Stomach smooth muscle (tissue), 2 donors: ENCODE measurements around the gene SMOC2.

Experiments used
- H3K27ac ChIP-seq: one replicate; pipeline ENCODE4 v1.7.0; 2013; ENCODE audit warnings: mild to moderate bottlenecking, low read length, inconsistent platforms
- H3K27me3 ChIP-seq, 2 donors: one replicate each; pipeline ENCODE4 v1.7.0; 2013; ENCODE audit warnings: low read length in 2 of 2; ENCODE audit not compliant: insufficient read depth in 2 of 2, control insufficient read depth in 1 of 2
- H3K36me3 ChIP-seq, 2 donors: one replicate each; pipeline ENCODE4 v1.7.0; 2013; ENCODE audit warnings: low read length in 2 of 2; ENCODE audit not compliant: control insufficient read depth in 2 of 2, insufficient read depth in 2 of 2
- H3K4me1 ChIP-seq: one replicate; pipeline ENCODE4 v1.7.0; 2013; ENCODE audit warnings: low read length; ENCODE audit not compliant: control insufficient read depth, insufficient read depth
- H3K4me3 ChIP-seq, 2 donors: one replicate each; pipeline ENCODE4 v1.7.0; 2013; ENCODE audit warnings: low read length in 2 of 2
- H3K9ac ChIP-seq, 2 donors: one replicate each; pipeline ENCODE4 v1.7.0; 2013; ENCODE audit warnings: low read length in 2 of 2, mild to moderate bottlenecking in 1 of 2
- H3K9me3 ChIP-seq, 2 donors: one replicate each; pipeline ENCODE4 v1.7.0; 2013; ENCODE audit warnings: low read length in 2 of 2; ENCODE audit not compliant: control insufficient read depth in 2 of 2
- donor health status: healthy.
- donor health status: Pancreatic carcinoma.

SMOC2 gene

GRCh38 chr6:168600381-168600780 is 159.4 kb downstream of the SMOC2 start:
- Histone ChIP-seq H3K36me3 (peaks cover 33 to 34% of the 10 kb centered on the region in 2 donors), H3K9ac (no peak overlapping the region), H3K4me3 (no peak overlapping the region), H3K27me3 (no peaks in the 10 kb centered on the region), H3K9me3 (peaks cover 0 to 3% of the 10 kb centered on the region in 2 donors), H3K27ac (no peak overlapping the region), H3K4me1 (peaks cover 10% of the 10 kb centered on the region)

- H3K27me3 ChIP-seq: no peaks in the 10 kb centered on the region
- peak overlapping the region; percentile 88 for H3K27ac ChIP-seq
These were observed 160.1 kb downstream of the SMOC2 start for GRCh38 chr6:168601111-168601510.

GRCh38 chr6:168601546-168601945 is 160.6 kb downstream of the SMOC2 start:
- Histone ChIP-seq H3K27me3 (no peaks in the 10 kb centered on the region), H3K9me3 (peaks cover 0 to 3% of the 10 kb centered on the region in 2 donors), H3K27ac (peak overlapping the region; percentile 88), H3K9ac (peak overlapping the region; percentile 24 to 51), H3K4me3 (peak overlapping the region in 1 of 2 donors; percentile 22), H3K4me1 (peaks cover 10% of the 10 kb centered on the region), H3K36me3 (peaks cover 34% of the 10 kb centered on the region in 2 donors)

More at GRCh38 chr6:168601111-168601510, 160.1 kb downstream of the SMOC2 start:
- peaks cover 10% of the 10 kb centered on the region for H3K4me1 ChIP-seq
- H3K9me3 ChIP-seq: peaks cover 0 to 3% of the 10 kb centered on the region in 2 donors
- H3K4me3 ChIP-seq: peak overlapping the region in 1 of 2 donors; percentile 22
- H3K36me3 ChIP-seq: peaks cover 34 to 37% of the 10 kb centered on the region in 2 donors
- peak overlapping the region; percentile 24 to 51 for H3K9ac ChIP-seq

GRCh38 chr6:168602576-168602975 is 161.6 kb downstream of the SMOC2 start:
- Histone ChIP-seq H3K4me1 (peaks cover 19% of the 10 kb centered on the region), H3K4me3 (no peak overlapping the region), H3K27me3 (no peaks in the 10 kb centered on the region), H3K27ac (peak overlapping the region; percentile 88), H3K9me3 (peaks cover 0 to 3% of the 10 kb centered on the region in 2 donors), H3K9ac (no peak overlapping the region), H3K36me3 (peaks cover 28 to 34% of the 10 kb centered on the region in 2 donors)

- Histone ChIP-seq H3K36me3 (peaks cover 25 to 30% of the 10 kb centered on the region in 2 donors), H3K27me3 (no peaks in the 10 kb centered on the region), H3K9me3 (peaks cover 0 to 3% of the 10 kb centered on the region in 2 donors), H3K4me1 (peaks cover 24% of the 10 kb centered on the region), H3K27ac (peak overlapping the region; percentile 88), H3K4me3 (no peak overlapping the region), H3K9ac (no peak overlapping the region)
These were observed 162.2 kb downstream of the SMOC2 start for GRCh38 chr6:168603234-168603633.

GRCh38 chr6:168605964-168606363 is 165.0 kb downstream of the SMOC2 start:
- no peaks in the 10 kb centered on the region for H3K27me3 ChIP-seq

GRCh38 chr6:168606722-168607121 is 165.7 kb downstream of the SMOC2 start:
- Histone ChIP-seq H3K4me1 (peaks cover 38% of the 10 kb centered on the region), H3K27ac (peak overlapping the region; percentile 88), H3K27me3 (no peaks in the 10 kb centered on the region), H3K36me3 (peaks cover 14 to 15% of the 10 kb centered on the region in 2 donors), H3K4me3 (no peak overlapping the region), H3K9ac (no peak overlapping the region), H3K9me3 (peaks cover 0 to 3% of the 10 kb centered on the region in 2 donors)

More at GRCh38 chr6:168605964-168606363, 165.0 kb downstream of the SMOC2 start:
- Histone ChIP-seq H3K4me3 (no peak overlapping the region), H3K9ac (no peak overlapping the region), H3K4me1 (peaks cover 40% of the 10 kb centered on the region), H3K9me3 (peaks cover 0 to 3% of the 10 kb centered on the region in 2 donors), H3K36me3 (peaks cover 12 to 15% of the 10 kb centered on the region in 2 donors), H3K27ac (peak overlapping the region; percentile 88)

GRCh38 chr6:168607272-168608112 is 166.5 kb downstream of the SMOC2 start:
- Histone ChIP-seq H3K4me1 (peaks cover 39% of the 10 kb centered on the region), H3K27me3 (no peaks in the 10 kb centered on the region)

GRCh38 chr6:168608113-168608400 is 167.1 kb downstream of the SMOC2 start:
- Histone ChIP-seq H3K9me3 (peaks cover 0 to 3% of the 10 kb centered on the region in 2 donors), H3K4me1 (peaks cover 39% of the 10 kb centered on the region), H3K36me3 (peaks cover 18 to 19% of the 10 kb centered on the region in 2 donors), H3K4me3 (no peak overlapping the region), H3K9ac (peak overlapping the region in 1 of 2 donors; percentile 23), H3K27ac (peak overlapping the region; percentile 88), H3K27me3 (no peaks in the 10 kb centered on the region)

More at GRCh38 chr6:168607272-168608112, 166.5 kb downstream of the SMOC2 start:
- H3K9me3 ChIP-seq: peaks cover 0 to 3% of the 10 kb centered on the region in 2 donors
- peaks cover 15% of the 10 kb centered on the region in 2 donors for H3K36me3 ChIP-seq
- no peak overlapping the region for H3K4me3 ChIP-seq
- H3K27ac ChIP-seq: peak overlapping the region; percentile 88
- no peak overlapping the region for H3K9ac ChIP-seq

- Histone ChIP-seq H3K27me3 (no peaks in the 10 kb centered on the region), H3K36me3 (peaks cover 12 to 13% of the 10 kb centered on the region in 2 donors), H3K9ac (peak overlapping the region in 1 of 2 donors; percentile 6), H3K4me3 (no peak overlapping the region), H3K27ac (peak overlapping the region; percentile 88), H3K9me3 (no peaks in the 10 kb centered on the region), H3K4me1 (peaks cover 39% of the 10 kb centered on the region)
These were observed 168.2 kb downstream of the SMOC2 start for GRCh38 chr6:168609026-168609685.
